HCT116 (cell line): ENCODE data around the gene MACF1. TPM values are rescaled to one million over a fixed set of nuclear protein-coding genes. Genes with fewer than 3 reads are reported as not detected.

Experiments used
- ATAC-seq: fragments of 200-7000 bp; cut with Tn5 transposase; 2 replicates; pipeline ENCODE4 v1.9.1; 2020; ENCODE audit warnings: mild to moderate bottlenecking, moderate library complexity
- BruUV-seq: library from RNA; stranded (reverse); fragments of 400-500 nt; replicated peaks from 2 replicates; lab custom pipeline; 2021; lab: Mats Ljungman, UMichigan
- CTCF ChIA-PET: fragments of 300-600 bp; sonication (Branson Sonifier 250); formaldehyde crosslinking; loops from one replicate; lab custom pipeline; 2021; ENCODE audit warnings: antibody characterized with exemption; lab: Charles Lee
- POLR2A ChIA-PET: fragments of 300-600, 350-600 bp; sonication (Branson Sonifier 250); formaldehyde crosslinking; loops from one replicate; lab custom pipeline; 2021; ENCODE audit warnings: antibody characterized with exemption; lab: Charles Lee
- RAD21 ChIA-PET, 2 experiments: fragments of 300-600 bp; sonication (Branson Sonifier 250); formaldehyde crosslinking; loops; one replicate each; lab custom pipeline; 2023; ENCODE audit warnings: low total read pairs in 2 of 2; ENCODE audit not compliant: uncharacterized antibody in 2 of 2, unreplicated experiment in 2 of 2, low non-redundant PET in 1 of 2; lab: Charles Lee
- DNase-seq: peaks from one replicate; pipeline ENCODE4 v3.0.0-alpha.2; 2010; ENCODE audit warnings: low read depth, low spot score
- H2AFZ ChIP-seq: fragments of 200-600 bp; shearing (Covaris generic), sonication (generic); 2 replicates; pipeline ENCODE4 v1.6.1; 2017; ENCODE audit warnings: low read depth, mixed run types, mixed read lengths, antibody characterized with exemption, low read length; ENCODE audit not compliant: poor library complexity, severe bottlenecking
- H3K27ac ChIP-seq: 2 replicates; pipeline ENCODE4 v1.5.1; 2012; ENCODE audit warnings: low read depth, low read length
- H3K27me3 ChIP-seq: fragments of 200-600 bp; sonication (generic); 2 replicates; pipeline ENCODE4 v1.6.1; 2016; ENCODE audit warnings: mixed run types, low read length, mixed read lengths; ENCODE audit not compliant: insufficient read depth
- H3K36me3 ChIP-seq, 2 experiments: fragments of 200-500 bp in 1 of 2; fragments of 200-600 bp in 1 of 2; sonication (Bioruptor generic) in 1 of 2; sonication (generic) in 1 of 2; 2 replicates each; pipeline versions ENCODE4 v1.5.1 to v1.6.1; 2014 to 2016; ENCODE audit warnings: low read length in 2 of 2, inconsistent platforms in 1 of 2, mixed read lengths in 1 of 2, mixed run types in 1 of 2; ENCODE audit not compliant: insufficient read depth in 2 of 2, control insufficient read depth in 1 of 2
- H3K4me1 ChIP-seq, 2 experiments: fragments of 200-600 bp in 1 of 2; sonication (generic) in 1 of 2; 2 replicates each; pipeline versions ENCODE4 v1.5.1 to v1.6.1; 2012 to 2017; ENCODE audit warnings: low read length in 2 of 2, inconsistent platforms in 1 of 2, mild to moderate bottlenecking in 1 of 2, mixed read lengths in 1 of 2, mixed run types in 1 of 2, moderate library complexity in 1 of 2; ENCODE audit not compliant: insufficient read depth in 2 of 2, control insufficient read depth in 1 of 2
- H3K4me2 ChIP-seq: fragments of 200-600 bp; sonication (generic); 2 replicates; pipeline ENCODE4 v1.6.1; 2017; ENCODE audit warnings: mixed run types, low read length, mixed read lengths
- H3K4me3 ChIP-seq, 2 experiments: fragments of 200-600 bp in 1 of 2; sonication (generic) in 1 of 2; replicated peaks in 1 of 2; 2 replicates each; pipeline ENCODE4 v1.5.1; 2011 to 2016; ENCODE audit warnings: low read length in 2 of 2, control low read depth in 1 of 2, low read depth in 1 of 2, mild to moderate bottlenecking in 1 of 2, mixed read lengths in 1 of 2, mixed run types in 1 of 2
- H3K79me2 ChIP-seq: fragments of 200-600 bp; sonication (generic); 2 replicates; pipeline ENCODE4 v1.6.1; 2017; ENCODE audit warnings: mild to moderate bottlenecking, mixed run types, low read length, moderate library complexity, mixed read lengths; ENCODE audit not compliant: insufficient read depth
- H3K9ac ChIP-seq: fragments of 200-600 bp; sonication (generic); 2 replicates; pipeline ENCODE4 v1.6.1; 2016; ENCODE audit warnings: low read length, mixed read lengths
- H3K9me2 ChIP-seq: fragments of 200-600 bp; sonication (generic), shearing (Covaris generic); 2 replicates; pipeline ENCODE4 v1.6.1; 2017; ENCODE audit warnings: mixed run types, mild to moderate bottlenecking, moderate library complexity; ENCODE audit not compliant: insufficient read depth
- H3K9me3 ChIP-seq, 2 experiments: fragments of 200-500 bp in 1 of 2; fragments of 200-600 bp in 1 of 2; sonication (Bioruptor generic) in 1 of 2; sonication (generic) in 1 of 2; 2 replicates each; pipeline ENCODE4 v1.6.1; 2014 to 2017; ENCODE audit warnings: low read length in 2 of 2, mixed read lengths in 2 of 2, inconsistent platforms in 1 of 2, low read depth in 1 of 2, mild to moderate bottlenecking in 1 of 2, mixed run types in 1 of 2, moderate library complexity in 1 of 2; ENCODE audit not compliant: control insufficient read depth in 1 of 2, insufficient read depth in 1 of 2
- H4K20me1 ChIP-seq: fragments of 200-600 bp; sonication (generic), shearing (Covaris generic); 2 replicates; pipeline ENCODE4 v1.6.1; 2017; ENCODE audit warnings: mixed run types, mild to moderate bottlenecking, moderate library complexity; ENCODE audit not compliant: insufficient read depth
- ATF3 ChIP-seq: IDR thresholded peaks from 2 replicates; pipeline ENCODE4 v1.6.1; 2012
- CEBPB ChIP-seq: IDR thresholded peaks from 2 replicates; pipeline ENCODE4 v1.6.1; 2012; ENCODE audit warnings: low read depth
- CTCF ChIP-seq, 3 experiments: fragments of 200-600 bp in 1 of 3; sonication (generic) in 1 of 3; IDR thresholded peaks in 2 of 3; conservative IDR thresholded peaks in 1 of 3; 2 replicates each; pipeline ENCODE4 v1.5.1; 2012 to 2017; ENCODE audit warnings: low read depth in 2 of 3, low read length in 2 of 3, antibody characterized with exemption in 1 of 3, borderline replicate concordance in 1 of 3, control low read depth in 1 of 3, mild to moderate bottlenecking in 1 of 3, mixed read lengths in 1 of 3, mixed run types in 1 of 3, moderate library complexity in 1 of 3; ENCODE audit not compliant: insufficient read depth in 1 of 3
- EGR1 ChIP-seq: IDR thresholded peaks from 2 replicates; pipeline ENCODE4 v1.6.1; 2012; ENCODE audit warnings: low read depth
- EZH2 ChIP-seq: fragments of 200-600 bp; sonication (generic); IDR thresholded peaks from 2 replicates; pipeline ENCODE4 v1.6.1; 2017; ENCODE audit warnings: antibody characterized with exemption, mixed run types
- MAX ChIP-seq: IDR thresholded peaks from 2 replicates; pipeline ENCODE4 v1.6.1; 2012
- POLR2AphosphoS5 ChIP-seq: IDR thresholded peaks from 2 replicates; pipeline ENCODE4 v1.6.1; 2011; ENCODE audit warnings: mild to moderate bottlenecking, low read depth, low read length, moderate library complexity
- RAD21 ChIP-seq: IDR thresholded peaks from 2 replicates; pipeline ENCODE4 v1.6.1; 2012; ENCODE audit warnings: low read depth, mild to moderate bottlenecking
- REST ChIP-seq: IDR thresholded peaks from 2 replicates; pipeline ENCODE4 v1.6.1; 2012; ENCODE audit warnings: low read depth
- SP1 ChIP-seq: IDR thresholded peaks from 2 replicates; pipeline ENCODE4 v1.6.1; 2012; ENCODE audit warnings: low read depth
- YY1 ChIP-seq: IDR thresholded peaks from 2 replicates; pipeline ENCODE4 v1.6.1; 2011; ENCODE audit warnings: low read length, low read depth, moderate library complexity, mild to moderate bottlenecking; ENCODE audit not compliant: insufficient replicate concordance; ENCODE audit errors: extremely low read depth
- ZFX ChIP-seq: fragments of 450-650 bp; IDR thresholded peaks from 2 replicates; pipeline ENCODE4 v1.6.1; 2017
- ZNF274 ChIP-seq: fragments of 200-500 bp; sonication (Bioruptor generic); IDR thresholded peaks from 2 replicates; pipeline ENCODE4 v1.6.1; 2014; ENCODE audit warnings: mild to moderate bottlenecking, low read depth, low read length, inconsistent platforms
- intact Hi-C: fragments of 100-400 bp; cut with micrococcal nuclease; formaldehyde crosslinking; loops from 2 replicates; pipeline ENCODE4 v1.10.0; 2022
- total RNA-seq: library from RNA; stranded (reverse); gene quantifications from one replicate; pipeline ENCODE4 v1.2.1, GENCODE V29; 2021; ENCODE audit not compliant: unreplicated experiment

The MACF1 gene
- total RNA-seq, 1 experiment from 2014 or later = 146 TPM

GRCh38 chr1:39230261-39231190, 26.0 kb downstream of the MACF1 start:
- Histone ChIP-seq H3K27me3 (no peaks in the 10 kb centered on the region), H3K4me2 (no peak overlapping the region), H4K20me1 (no peaks in the 10 kb centered on the region), H3K4me1 (no peaks in the 10 kb centered on the region), H3K9me2 (no peaks in the 10 kb centered on the region), H3K79me2 (no peaks in the 10 kb centered on the region), H3K9me3 (no peaks in the 10 kb centered on the region), H3K36me3 (no peaks in the 10 kb centered on the region), H3K9ac (no peak overlapping the region), H3K27ac (no peak overlapping the region), H2AFZ (no peak overlapping the region), H3K4me3 (no peak overlapping the region)
- ATAC-seq (no peak), DNase-seq (no peak)
- intact Hi-C loops = no loop called here
- TF ChIP-seq RAD21 (no peak), MAX (no peak), EZH2 (no peak)
- ChIA-PET POLR2A (no interaction called here), CTCF (no interaction called here), RAD21 (no interaction called here)
- BruUV-seq = no TSS peak

GRCh38 chr1:39236971-39237370, 32.5 kb downstream of the MACF1 start:
- Histone ChIP-seq H3K9me3 (no peaks in the 10 kb centered on the region), H4K20me1 (no peaks in the 10 kb centered on the region), H3K79me2 (no peaks in the 10 kb centered on the region), H3K4me2 (no peak overlapping the region), H3K27ac (no peak overlapping the region), H3K9me2 (no peaks in the 10 kb centered on the region), H3K36me3 (no peaks in the 10 kb centered on the region), H2AFZ (no peak overlapping the region), H3K4me1 (no peaks in the 10 kb centered on the region), H3K4me3 (no peak overlapping the region), H3K27me3 (no peaks in the 10 kb centered on the region), H3K9ac (no peak overlapping the region)
- no peak for TF ChIP-seq EZH2
- TF ChIP-seq REST = no peak
- no peak for TF ChIP-seq POLR2AphosphoS5
- TF ChIP-seq ZNF274 = no peak
- no peak for TF ChIP-seq SP1
- TF ChIP-seq YY1 = no peak
- no peak for TF ChIP-seq MAX
- no peak for TF ChIP-seq EGR1
- TF ChIP-seq RAD21 = no peak
- no peak for TF ChIP-seq CEBPB
- TF ChIP-seq ATF3 = no peak
- TF ChIP-seq CTCF (IDR thresholded peaks at IDR 0.05 in 2 of 3, conservative IDR thresholded peaks at IDR 0.05 in 1 of 3; ENCODE audit: borderline replicate concordance in 1 of 3, insufficient read depth in 1 of 3, low read depth in 2 of 3, low read length in 2 of 3) = no peak
- TF ChIP-seq ZFX = no peak
- no TSS peak for BruUV-seq
- ChIA-PET POLR2A (no interaction called here), CTCF (no interaction called here), RAD21 (no interaction called here)
- intact Hi-C loops = no loop called here
- DNase-seq (no peak), ATAC-seq (no peak)
